ENCODE results near the gene ACER3.
"Not testable (repeated sequence)": the region's sequence is repeated elsewhere in the genome, so short reads cannot be mapped to it uniquely, and the experiment has no call there.

ACER3 gene

GRCh38 chr11:77056814-77057402 is 196.2 kb downstream of the ACER3 start:
- Mint-ChIP-seq H3K9me3 (peaks cover 13% of the 10 kb centered on the region), H3K4me3 (no peak overlapping the region), H3K27ac (no peak overlapping the region), H3K27me3 (peaks cover 22% of the 10 kb centered on the region), H3K4me1 (no peaks in the 10 kb centered on the region), H3K36me3 (no peaks in the 10 kb centered on the region)
- DNase-seq: no peak
- CTCF ChIA-PET: no interaction called here

- H3K27ac Mint-ChIP-seq: no peak overlapping the region
- no peak overlapping the region for H3K4me3 Mint-ChIP-seq
- H3K27me3 Mint-ChIP-seq: peaks cover 30% of the 10 kb centered on the region
- DNase-seq: no peak
- H3K9me3 Mint-ChIP-seq: peaks cover 13% of the 10 kb centered on the region
- CTCF ChIA-PET: interaction anchor here (0.6 kb wide), 1 partner anchor 138 kb away, joined by 3 read pairs; no protein-coding TSS in a partner anchor
- no peaks in the 10 kb centered on the region for H3K4me1 Mint-ChIP-seq
- H3K36me3 Mint-ChIP-seq: no peaks in the 10 kb centered on the region
Observed at GRCh38 chr11:77057938-77058474, 197.3 kb downstream of the ACER3 start.

- H3K36me3 Mint-ChIP-seq: no peaks in the 10 kb centered on the region
- no peak for DNase-seq
- CTCF ChIA-PET: no interaction called here
- peaks cover 13% of the 10 kb centered on the region for H3K9me3 Mint-ChIP-seq
- H3K27ac Mint-ChIP-seq: no peak overlapping the region
- H3K4me1 Mint-ChIP-seq: no peaks in the 10 kb centered on the region
- H3K4me3 Mint-ChIP-seq: no peak overlapping the region
- H3K27me3 Mint-ChIP-seq: peaks cover 39% of the 10 kb centered on the region
Observed at GRCh38 chr11:77058900-77059299, 198.2 kb downstream of the ACER3 start.

- H3K36me3 Mint-ChIP-seq: no peaks in the 10 kb centered on the region
- H3K4me3 Mint-ChIP-seq: no peak overlapping the region
- DNase-seq: no peak
- H3K27ac Mint-ChIP-seq: no peak overlapping the region
- H3K27me3 Mint-ChIP-seq: peaks cover 47% of the 10 kb centered on the region
- no peaks in the 10 kb centered on the region for H3K4me1 Mint-ChIP-seq
- peaks cover 13% of the 10 kb centered on the region for H3K9me3 Mint-ChIP-seq
- CTCF ChIA-PET: no interaction called here
Observed at GRCh38 chr11:77059806-77060205, 199.1 kb downstream of the ACER3 start.

- CTCF ChIA-PET: no interaction called here
- DNase-seq: no peak
- Mint-ChIP-seq H3K27me3 (peaks cover 51% of the 10 kb centered on the region), H3K27ac (no peak overlapping the region), H3K36me3 (no peaks in the 10 kb centered on the region), H3K4me1 (no peaks in the 10 kb centered on the region), H3K9me3 (peaks cover 12% of the 10 kb centered on the region), H3K4me3 (no peak overlapping the region)
Observed at GRCh38 chr11:77060234-77060633, 199.5 kb downstream of the ACER3 start.

- H3K27ac Mint-ChIP-seq, DNase-seq, H3K9me3 Mint-ChIP-seq, CTCF ChIA-PET, H3K36me3 Mint-ChIP-seq, H3K4me3 Mint-ChIP-seq, H3K4me1 Mint-ChIP-seq: not testable (repeated sequence)
- H3K27me3 Mint-ChIP-seq: peaks cover 56% of the 10 kb centered on the region
Observed at GRCh38 chr11:77061258-77061657, 200.5 kb downstream of the ACER3 start.

GRCh38 chr11:77062924-77063323 is 202.2 kb downstream of the ACER3 start:
- H3K4me1 Mint-ChIP-seq: peaks cover 10% of the 10 kb centered on the region
- H3K27me3 Mint-ChIP-seq: peaks cover 64% of the 10 kb centered on the region
- CTCF ChIA-PET: interaction anchor here (0.9 to 5.7 kb wide), 7 partner anchors 8 to 280 kb away, joined by 3 to 56 read pairs (median 4); partner anchors contain the start of gene TSKU
- no peaks in the 10 kb centered on the region for H3K9me3 Mint-ChIP-seq
- no peak overlapping the region for H3K27ac Mint-ChIP-seq
- no peak overlapping the region for H3K4me3 Mint-ChIP-seq
- no peak for DNase-seq
- H3K36me3 Mint-ChIP-seq: no peaks in the 10 kb centered on the region

- no peak for DNase-seq
- no peak overlapping the region for H3K4me3 Mint-ChIP-seq
- H3K4me1 Mint-ChIP-seq: peaks cover 10% of the 10 kb centered on the region
- H3K9me3 Mint-ChIP-seq: no peaks in the 10 kb centered on the region
- no peaks in the 10 kb centered on the region for H3K36me3 Mint-ChIP-seq
- CTCF ChIA-PET: interaction anchor here (0.6 to 5.7 kb wide), 9 partner anchors 9 to 281 kb away, joined by 3 to 56 read pairs (median 4); partner anchors contain the start of gene TSKU
- H3K27me3 Mint-ChIP-seq: peaks cover 65% of the 10 kb centered on the region
- H3K27ac Mint-ChIP-seq: no peak overlapping the region
Observed at GRCh38 chr11:77063407-77063806, 202.7 kb downstream of the ACER3 start.

- H3K4me3 Mint-ChIP-seq: no peak overlapping the region
- H3K4me1 Mint-ChIP-seq: peaks cover 10% of the 10 kb centered on the region
- peaks cover 65% of the 10 kb centered on the region for H3K27me3 Mint-ChIP-seq
- no peak overlapping the region for H3K27ac Mint-ChIP-seq
- H3K9me3 Mint-ChIP-seq: no peaks in the 10 kb centered on the region
- CTCF ChIA-PET: interaction anchor here (0.6 to 5.7 kb wide), 7 partner anchors 9 to 67 kb away, joined by 3 to 56 read pairs (median 4); no protein-coding TSS in a partner anchor
- DNase-seq: no peak
- no peaks in the 10 kb centered on the region for H3K36me3 Mint-ChIP-seq
Observed at GRCh38 chr11:77063861-77064260, 203.1 kb downstream of the ACER3 start.

- Mint-ChIP-seq H3K36me3 (no peaks in the 10 kb centered on the region), H3K9me3 (no peaks in the 10 kb centered on the region), H3K27me3 (peaks cover 71% of the 10 kb centered on the region), H3K4me1 (peaks cover 10% of the 10 kb centered on the region), H3K4me3 (no peak overlapping the region), H3K27ac (no peak overlapping the region)
- CTCF ChIA-PET: interaction anchor here (1.0 to 5.7 kb wide), 3 partner anchors 17 to 26 kb away, joined by 3 to 56 read pairs (median 11); no protein-coding TSS in a partner anchor
- no peak for DNase-seq
Observed at GRCh38 chr11:77064648-77065217, 204.0 kb downstream of the ACER3 start.

GRCh38 chr11:77065878-77066228 is 205.1 kb downstream of the ACER3 start:
- Mint-ChIP-seq H3K27me3 (peaks cover 74% of the 10 kb centered on the region), H3K36me3 (no peaks in the 10 kb centered on the region), H3K9me3 (no peaks in the 10 kb centered on the region), H3K4me1 (peaks cover 10% of the 10 kb centered on the region), H3K27ac (no peak overlapping the region), H3K4me3 (peak overlapping the region; percentile 70)
- CTCF ChIA-PET: interaction anchor here (5.7 kb wide), 1 partner anchor 25 kb away, joined by 56 read pairs; no protein-coding TSS in a partner anchor
- DNase-seq: no peak

GRCh38 chr11:77066229-77067042 is 205.7 kb downstream of the ACER3 start, which contains the start of gene CAPN5:
TSS of gene CAPN5 (plus strand) at chr11:77066971. CDS start at chr11:77084887, 17,916 bp downstream.
- peak; percentile 88 for DNase-seq
- Mint-ChIP-seq H3K4me1 (peaks cover 10% of the 10 kb centered on the region), H3K9me3 (no peaks in the 10 kb centered on the region), H3K4me3 (peak within 1 kb of the TSS; percentile 71), H3K36me3 (no peaks in the 10 kb centered on the region), H3K27ac (peak within 1 kb of the TSS; percentile 24), H3K27me3 (peaks cover 74% of the 10 kb centered on the region)
- CTCF ChIA-PET: interaction anchor here (5.7 kb wide), 1 partner anchor 25 kb away, joined by 56 read pairs; no protein-coding TSS in a partner anchor

GRCh38 chr11:77067861-77068443 is 207.2 kb downstream of the ACER3 start:
- H3K27me3 Mint-ChIP-seq: peaks cover 76% of the 10 kb centered on the region
- no peak overlapping the region for H3K27ac Mint-ChIP-seq
- peaks cover 22% of the 10 kb centered on the region for H3K4me1 Mint-ChIP-seq

More at GRCh38 chr11:77067861-77068443, 207.2 kb downstream of the ACER3 start:
- CTCF ChIA-PET: no interaction called here
- Mint-ChIP-seq H3K4me3 (peak overlapping the region; percentile 71), H3K36me3 (no peaks in the 10 kb centered on the region), H3K9me3 (no peaks in the 10 kb centered on the region)
- DNase-seq: no peak
